Globus pallidus (tissue), 1 donor: Measurements from ENCODE around the gene IGSF3.
"Not testable (repeated sequence)": the region's sequence is repeated elsewhere in the genome, so short reads cannot be mapped to it uniquely, and the experiment has no call there.

Experiments used
- DNase-seq: peaks from one replicate; pipeline ENCODE4 v3.0.0-alpha.2; 2015; ENCODE audit warnings: low spot score

IGSF3 gene

GRCh38 chr1:116596742-116597307 lies 70.7 kb downstream of the IGSF3 start:
- not testable (repeated sequence) for DNase-seq

DNA sequence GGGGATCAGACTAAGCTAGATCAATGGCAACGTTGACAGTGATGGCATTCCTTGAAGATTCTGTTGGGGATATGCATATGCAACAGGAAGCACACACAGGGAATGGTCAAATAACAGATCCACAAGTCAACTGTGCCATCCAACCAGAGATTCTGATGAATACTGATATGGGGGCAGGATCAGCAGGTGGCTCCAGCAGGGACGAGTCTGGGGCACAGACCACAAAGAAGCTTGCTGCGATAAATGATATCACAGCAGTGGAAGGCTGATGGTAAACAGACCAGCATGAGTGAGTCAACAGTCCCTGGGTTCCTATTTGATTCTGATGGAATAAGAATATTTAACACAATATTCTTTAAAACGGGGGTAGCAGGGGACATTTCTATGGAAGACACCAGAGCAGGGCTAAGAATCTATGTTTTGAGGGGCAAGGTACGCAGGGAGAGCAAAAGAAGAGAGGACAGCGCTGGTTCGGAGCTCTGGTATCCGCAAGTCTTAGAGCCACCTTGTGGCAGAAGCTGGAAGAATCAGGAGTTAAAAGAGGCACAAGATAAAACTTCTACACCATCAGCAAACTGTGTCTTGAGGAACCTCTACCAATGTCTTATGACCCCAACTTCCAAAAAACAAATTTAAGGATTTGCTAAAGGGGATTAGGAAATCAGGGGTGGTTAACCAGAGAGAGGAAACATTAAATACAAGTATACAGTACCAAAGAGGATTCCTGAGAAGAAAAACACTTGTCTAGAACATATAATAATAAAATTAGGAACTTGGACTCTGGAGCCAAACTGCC lies 71.4 kb downstream of the IGSF3 start:
- peak; percentile 24 for DNase-seq

- DNase-seq, result not testable (repeated sequence)
Measured at GRCh38 chr1:116595065-116595840, 72.3 kb downstream of the IGSF3 start.

- not testable (repeated sequence) for DNase-seq
Measured at GRCh38 chr1:116593977-116594376, 73.6 kb downstream of the IGSF3 start.

- DNase-seq, result not testable (repeated sequence)
Measured at GRCh38 chr1:116593401-116593800, 74.1 kb downstream of the IGSF3 start.

DNA sequence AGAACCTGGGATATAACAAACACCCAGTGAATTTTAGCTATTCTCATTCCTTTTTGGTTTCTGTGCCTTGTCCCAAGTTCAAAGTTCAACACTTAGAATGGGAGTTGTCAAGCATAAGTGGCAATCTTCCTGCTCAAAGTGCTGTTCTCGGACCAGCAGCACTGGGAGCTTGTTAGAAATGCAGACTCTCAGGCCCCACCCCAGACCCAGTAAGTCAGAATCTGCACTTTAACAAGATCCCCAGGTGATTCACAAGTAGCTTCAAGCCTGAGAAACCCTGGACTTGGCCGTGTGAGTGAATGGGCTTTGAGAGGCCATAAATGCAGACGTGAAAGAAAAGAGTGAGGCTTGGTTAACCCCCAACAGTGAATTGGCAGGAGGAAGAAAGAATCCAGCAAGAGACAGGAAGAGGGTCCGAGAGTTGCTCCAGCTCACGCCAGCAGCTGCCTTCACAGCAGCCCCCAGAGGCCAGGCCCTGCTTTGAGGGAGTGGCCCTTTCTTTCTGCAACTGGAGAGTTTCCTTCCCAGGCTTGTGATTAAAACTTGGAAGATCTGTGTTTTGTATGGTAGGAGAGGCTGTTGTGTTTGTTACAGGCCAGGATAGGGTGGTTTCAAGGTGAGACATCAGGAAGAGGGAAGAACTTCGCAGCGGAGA lies 75.5 kb downstream of the IGSF3 start:
- DNase-seq, result not testable (repeated sequence)

GRCh38 chr1:116591006-116591950 lies 76.3 kb downstream of the IGSF3 start:
- not testable (repeated sequence) for DNase-seq

DNA sequence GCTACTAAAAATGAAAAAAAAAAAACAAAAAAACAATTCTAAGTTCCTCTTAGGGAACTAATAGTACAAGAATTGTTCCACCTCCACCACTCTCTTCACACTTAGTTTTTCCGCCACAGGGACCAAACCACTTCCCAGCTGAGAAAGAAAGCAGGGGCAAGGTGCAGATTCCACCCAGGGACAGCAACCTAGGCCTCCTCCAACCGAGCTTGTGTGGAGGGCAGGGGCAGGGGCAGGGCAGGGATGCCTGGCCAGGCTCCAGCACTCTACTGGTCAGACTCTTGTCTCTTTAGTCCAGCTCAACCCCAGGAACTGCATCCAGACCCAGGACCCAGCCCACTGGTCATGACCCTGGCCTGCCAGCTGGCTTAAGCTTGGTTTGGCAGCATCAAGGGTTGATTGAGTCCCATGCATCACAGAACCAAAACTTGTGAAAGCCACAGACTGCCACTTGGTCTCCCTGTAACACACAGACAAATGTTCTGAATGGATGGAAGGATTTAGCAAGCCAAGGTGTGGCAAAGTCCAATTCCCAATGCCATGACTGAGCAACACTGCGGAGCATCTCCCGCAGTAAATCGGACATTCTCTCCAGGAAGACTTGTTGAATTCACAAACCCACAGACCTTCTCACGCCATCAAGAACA lies 77.1 kb downstream of the IGSF3 start:
- DNase-seq, result not testable (repeated sequence)

DNA sequence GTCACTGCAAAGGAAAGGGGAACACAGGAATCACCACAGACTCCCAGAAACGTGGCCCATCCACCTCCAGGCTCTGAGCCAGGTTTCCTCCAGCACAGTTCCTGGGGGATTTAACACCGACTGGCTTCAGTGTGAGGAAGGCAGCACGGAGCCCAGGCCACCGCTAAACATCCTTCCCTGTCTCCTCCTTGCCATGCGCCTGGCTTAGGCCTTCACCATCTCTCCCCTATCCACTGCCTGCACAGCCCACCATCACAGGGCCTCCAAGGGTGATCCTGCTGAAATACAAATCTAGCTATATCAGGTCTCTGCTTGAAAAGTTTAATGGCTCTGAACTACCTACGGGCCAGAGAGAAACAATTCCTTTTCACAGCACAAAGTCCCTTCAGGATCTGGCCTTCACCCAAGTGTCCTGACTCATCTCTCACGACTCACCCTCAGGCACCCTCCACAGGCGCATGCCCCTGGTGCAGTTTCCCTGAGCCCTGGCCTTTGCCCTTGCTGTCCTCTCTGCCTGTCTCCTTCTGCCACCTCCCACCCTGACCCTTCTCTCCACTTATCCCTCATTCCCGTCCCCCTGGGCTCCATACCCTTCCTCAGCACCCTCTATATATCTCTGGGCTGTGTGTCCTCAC lies 78.3 kb downstream of the IGSF3 start:
- DNase-seq, result not testable (repeated sequence)

- no peak for DNase-seq
Measured at GRCh38 chr1:116587501-116588227, 79.9 kb downstream of the IGSF3 start.

GRCh38 chr1:116586741-116587143 lies 80.8 kb downstream of the IGSF3 start:
- no peak for DNase-seq

GRCh38 chr1:116585886-116586285 lies 81.6 kb downstream of the IGSF3 start:
- DNase-seq, result no peak

DNA sequence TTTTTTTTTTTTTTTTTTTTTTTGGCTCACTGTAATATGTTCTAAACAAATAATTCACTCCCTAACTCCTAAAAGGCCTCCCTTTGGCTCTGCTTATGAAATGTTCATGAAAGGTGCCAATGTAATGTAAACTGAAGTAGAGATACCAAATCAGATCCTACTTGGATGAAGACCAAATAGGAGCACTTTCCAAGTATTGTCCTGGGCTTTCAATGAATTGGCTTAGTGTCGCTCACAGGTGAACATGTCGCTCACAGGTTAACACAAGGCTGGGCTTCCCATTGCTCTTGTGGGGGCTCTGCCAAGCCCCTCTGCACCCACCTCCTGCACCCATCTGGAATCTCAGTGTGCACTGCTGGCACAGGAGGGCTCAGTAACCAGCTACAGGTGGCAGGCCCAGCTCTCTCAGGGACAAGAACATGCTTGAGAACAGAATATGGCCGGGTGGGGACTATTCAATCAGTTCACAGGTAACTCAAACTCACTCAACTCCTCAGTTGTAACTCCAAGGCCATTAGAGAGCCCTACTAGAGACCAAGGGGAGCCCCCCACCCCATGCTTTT lies 86.1 kb downstream of the IGSF3 start:
- no peak for DNase-seq

DNA sequence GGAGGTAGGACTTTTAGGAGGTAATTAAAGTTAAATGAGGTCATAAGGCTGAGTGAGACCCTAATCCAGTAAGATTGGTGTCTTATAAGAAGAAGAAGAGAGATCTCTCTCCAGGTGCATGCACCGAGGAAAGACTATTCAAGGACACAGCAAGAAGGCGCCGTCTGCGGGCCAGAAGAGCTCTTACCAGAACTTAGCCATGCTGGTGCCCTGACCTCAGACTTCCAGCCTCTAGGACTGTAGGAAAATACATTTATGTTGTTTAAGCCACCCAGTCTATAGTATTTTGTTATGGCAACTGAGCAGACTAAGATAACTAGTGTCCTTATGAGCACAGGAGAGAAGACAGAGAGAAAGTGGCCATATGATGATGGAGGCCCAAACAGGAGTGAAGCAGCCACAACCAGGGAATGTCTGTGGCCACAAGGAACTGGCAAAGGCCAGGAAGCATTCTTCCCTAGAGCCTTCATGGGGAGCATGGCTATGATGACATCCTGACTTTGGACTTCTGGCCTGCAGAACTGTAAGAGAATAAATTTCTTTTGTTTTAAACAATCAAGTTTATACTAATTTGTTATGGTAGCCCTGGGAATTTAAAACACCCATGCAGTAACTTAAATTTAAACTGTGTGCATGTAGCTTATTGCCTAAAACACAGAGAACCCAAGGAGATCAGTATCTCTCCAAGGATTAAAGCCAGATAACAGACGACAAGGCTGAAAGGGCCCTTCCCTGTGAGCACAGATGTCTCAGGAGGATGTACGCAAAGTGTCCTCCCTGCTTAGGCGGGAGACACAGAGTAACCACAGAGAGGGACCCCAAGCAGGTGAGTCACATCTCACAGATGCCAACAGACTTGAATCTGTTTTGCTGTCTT lies 86.8 kb downstream of the IGSF3 start:
- no peak for DNase-seq

DNA sequence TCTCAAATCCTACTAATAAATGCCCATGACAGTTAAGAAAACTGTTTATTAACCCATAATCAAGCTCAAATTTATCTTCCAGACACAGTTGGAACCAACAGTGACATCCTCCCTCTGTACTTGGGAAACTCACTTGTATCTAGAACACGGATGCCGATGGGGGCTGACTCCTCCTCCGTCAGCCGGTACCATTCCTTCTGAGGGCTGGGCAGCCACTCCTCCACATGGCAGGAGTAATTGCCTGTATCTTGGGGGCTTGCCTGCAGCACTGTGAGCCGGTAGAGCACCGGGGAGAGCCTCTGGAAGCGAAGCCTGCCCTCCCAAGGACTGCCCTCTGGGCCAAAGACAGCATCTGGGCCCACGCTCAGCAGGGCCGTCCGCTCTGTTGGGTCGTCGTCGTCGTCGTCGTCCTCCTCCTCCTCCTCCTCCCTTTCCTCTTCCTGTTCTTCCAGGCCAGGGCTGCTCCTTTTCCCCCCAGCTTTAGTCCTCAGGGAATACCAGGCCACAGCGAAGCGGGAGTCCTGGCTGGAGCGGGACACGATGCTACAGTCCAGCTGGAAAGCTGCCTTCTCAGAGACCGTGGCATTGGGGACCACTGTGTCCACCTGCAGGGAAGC lies 88.2 kb downstream of the IGSF3 start:
- DNase-seq, result no peak

- DNase-seq, result no peak
Measured at GRCh38 chr1:116578581-116578980, 89.0 kb downstream of the IGSF3 start.

GRCh38 chr1:116577759-116578314 lies 89.7 kb downstream of the IGSF3 start:
- DNase-seq, result no peak
